K562 (cell line): ENCODE measurements around the gene RIPOR2. TPM values are rescaled to one million over a fixed set of nuclear protein-coding genes. Genes with fewer than 3 reads are reported as not detected.

ENCODE experiments used
- ATAC-seq: fragments of 200-7000 bp; cut with Tn5 transposase; 3 replicates; pipeline ENCODE4 v1.9.1; 2020; ENCODE audit warnings: moderate library complexity
- BruUV-seq: library from RNA; stranded (reverse); fragments of 400-500 nt; replicated peaks from 2 replicates; lab custom pipeline; 2021; lab: Mats Ljungman, UMichigan
- CTCF ChIA-PET: fragments of 300-600 bp; formaldehyde crosslinking; extraction: SDS; loops from one replicate; lab custom pipeline; 2021; ENCODE audit warnings: low intra/inter-chr PET ratio; lab: Yijun Ruan, JAX
- POLR2A ChIA-PET: fragments of 300-600, 350-650 bp; sonication (Branson Sonifier 250); formaldehyde crosslinking; extraction: SDS; loops from one replicate; lab custom pipeline; 2021; ENCODE audit warnings: antibody characterized with exemption, inconsistent platforms; lab: Yijun Ruan, JAX
- DNase-seq, 4 experiments: peaks; one replicate each; pipeline versions ENCODE4 v3.0.0 to v3.0.0-alpha.2; 2011 to 2018; ENCODE audit warnings: low spot score in 3 of 4, mixed read lengths in 3 of 4; ENCODE audit errors: extremely low read depth in 1 of 4
- FAIRE-seq: peaks from 2 replicates; lab custom pipeline; 2011; peaks lifted over from hg19 to GRCh38; lab: Jason Lieb, UNC
- H2AFZ ChIP-seq: 2 replicates; pipeline ENCODE4 v1.6.0; 2011; ENCODE audit warnings: low read depth, low read length, control low read depth, inconsistent platforms
- H3K27ac ChIP-seq: fragments of 200-600 bp; 3 replicates; pipeline ENCODE4 v1.8.0; 2011; ENCODE audit warnings: low read depth, mild to moderate bottlenecking, control low read depth, inconsistent platforms, low read length, moderate library complexity, mixed read lengths; ENCODE audit errors: extremely low read depth
- H3K27me3 ChIP-seq, 2 experiments: fragments of 300-600 bp in 1 of 2; 2 replicates in 1 of 2; 3 replicates in 1 of 2; pipeline versions ENCODE4 v1.6.0 to v1.8.0; 2011; ENCODE audit warnings: inconsistent platforms in 2 of 2, low read length in 2 of 2, mild to moderate bottlenecking in 1 of 2, mixed read lengths in 1 of 2, moderate library complexity in 1 of 2; ENCODE audit not compliant: control insufficient read depth in 2 of 2, insufficient read depth in 2 of 2
- H3K36me3 ChIP-seq: fragments of 300-600 bp; 3 replicates; pipeline ENCODE4 v1.8.0; 2011; ENCODE audit warnings: mild to moderate bottlenecking, low read length, inconsistent platforms; ENCODE audit not compliant: control insufficient read depth, insufficient read depth
- H3K4me1 ChIP-seq, 2 experiments: fragments of 200-600 bp in 1 of 2; replicated peaks in 1 of 2; 2 replicates in 1 of 2; 3 replicates in 1 of 2; pipeline versions ENCODE4 v1.5.1 to v1.8.0; 2011; ENCODE audit warnings: inconsistent platforms in 2 of 2, low read length in 2 of 2, mild to moderate bottlenecking in 1 of 2, mixed read lengths in 1 of 2, moderate library complexity in 1 of 2; ENCODE audit not compliant: control insufficient read depth in 2 of 2, insufficient read depth in 2 of 2
- H3K4me2 ChIP-seq: 2 replicates; pipeline ENCODE4 v1.6.1; 2011; ENCODE audit warnings: low read length, control low read depth, inconsistent platforms, mixed read lengths; ENCODE audit not compliant: insufficient read depth
- H3K4me3 ChIP-seq: fragments of 200-600 bp; sonication (generic), shearing (Covaris generic); 2 replicates; pipeline ENCODE4 v1.5.1; 2016; ENCODE audit warnings: control low read depth, inconsistent platforms
- H3K79me2 ChIP-seq: fragments of 200-600 bp; 3 replicates; pipeline ENCODE4 v1.8.0; 2011; ENCODE audit warnings: low read length, inconsistent platforms; ENCODE audit not compliant: control insufficient read depth, insufficient read depth
- H3K9ac ChIP-seq, 2 experiments: 2 replicates each; pipeline versions ENCODE4 v1.6.0 to v1.6.1; 2011; ENCODE audit warnings: low read depth in 2 of 2, low read length in 2 of 2, control low read depth in 1 of 2, inconsistent platforms in 1 of 2, mild to moderate bottlenecking in 1 of 2, mixed read lengths in 1 of 2; ENCODE audit not compliant: insufficient read depth in 1 of 2
- H3K9me1 ChIP-seq: one replicate; pipeline ENCODE4 v1.6.0; 2011; ENCODE audit warnings: inconsistent platforms, mild to moderate bottlenecking, low read length, moderate library complexity; ENCODE audit not compliant: control insufficient read depth, insufficient read depth
- H3K9me3 ChIP-seq: replicated peaks from 2 replicates; pipeline ENCODE4 v1.5.1; 2011; ENCODE audit warnings: low read depth, low read length, inconsistent platforms; ENCODE audit not compliant: control insufficient read depth, insufficient read depth
- H4K20me1 ChIP-seq: replicated peaks from 2 replicates; pipeline ENCODE4 v1.6.1; 2011; ENCODE audit warnings: low read length, inconsistent platforms, mixed read lengths; ENCODE audit not compliant: control insufficient read depth, insufficient read depth
- ASH1L ChIP-seq: fragments of 450-650 bp; IDR thresholded peaks from 2 replicates; pipeline ENCODE4 v1.6.1; 2018; ENCODE audit warnings: borderline replicate concordance, mild to moderate bottlenecking, low read depth; ENCODE audit not compliant: partially characterized antibody
- ATF7 ChIP-seq: fragments of 450-650 bp; IDR thresholded peaks from 2 replicates; pipeline ENCODE4 v1.7.1; 2014; ENCODE audit warnings: mild to moderate bottlenecking, moderate library complexity
- COPS2 ChIP-seq: fragments of 450-650 bp; conservative IDR thresholded peaks from 2 replicates; pipeline ENCODE4 v1.6.1; 2016; ENCODE audit warnings: mild to moderate bottlenecking, moderate library complexity
- HIVEP1 ChIP-seq: fragments of 250-450 bp; sonication (Bioruptor Pico); IDR thresholded peaks from 2 replicates; pipeline ENCODE4 v1.4.0; 2020; ENCODE audit warnings: mild to moderate bottlenecking
- HMBOX1 ChIP-seq: sonication (generic); IDR thresholded peaks from 2 replicates; pipeline ENCODE4 v1.6.1; 2016
- IRF9 ChIP-seq: fragments of 450-650 bp; IDR thresholded peaks from 2 replicates; pipeline ENCODE4 v1.6.1; 2016; ENCODE audit warnings: missing biosample characterization, missing genetic modification characterization
- KAT8 ChIP-seq: fragments of 450-650 bp; IDR thresholded peaks from 2 replicates; pipeline ENCODE4 v1.6.1; 2016; ENCODE audit warnings: low read depth, mild to moderate bottlenecking
- KLF6 ChIP-seq: fragments of 250-450 bp; sonication (Bioruptor Pico); IDR thresholded peaks from 2 replicates; pipeline ENCODE4 v1.4.0; 2020; ENCODE audit warnings: mild to moderate bottlenecking, moderate library complexity, borderline replicate concordance
- MBD2 ChIP-seq: sonication (generic); IDR thresholded peaks from 2 replicates; pipeline ENCODE4 v1.6.1; 2016; ENCODE audit warnings: low read depth, borderline replicate concordance
- MXI1 ChIP-seq: IDR thresholded peaks from 2 replicates; pipeline ENCODE4 v1.6.1; 2011; ENCODE audit warnings: low read depth, mild to moderate bottlenecking, improper control_type of control experiment, low read length
- NFRKB ChIP-seq: fragments of 450-650 bp; IDR thresholded peaks from 2 replicates; pipeline ENCODE4 v1.6.1; 2016; ENCODE audit warnings: low read depth
- SAFB ChIP-seq: fragments of 200-400 bp; formaldehyde crosslinking; IDR thresholded peaks from 2 replicates; pipeline ENCODE4 v1.6.1; 2017; ENCODE audit warnings: low read depth, low read length, borderline replicate concordance
- SRSF9 ChIP-seq: fragments of 200-400 bp; formaldehyde crosslinking; IDR thresholded peaks from 2 replicates; pipeline ENCODE4 v1.6.1; 2017; ENCODE audit warnings: low read depth, low read length, borderline replicate concordance
- TBL1XR1 ChIP-seq, 2 experiments: IDR thresholded peaks; 2 replicates each; pipeline ENCODE4 v1.6.1; 2012; ENCODE audit warnings: improper control_type of control experiment in 2 of 2, low read length in 2 of 2, mild to moderate bottlenecking in 1 of 2
- TCF3 ChIP-seq: sonication (generic); formaldehyde crosslinking; IDR thresholded peaks from 2 replicates; pipeline ENCODE4 v1.4.0; 2020; ENCODE audit warnings: mild to moderate bottlenecking, missing genetic modification reagents
- ZNF239 ChIP-seq: fragments of 250-450 bp; sonication (Bioruptor Pico); IDR thresholded peaks from 2 replicates; pipeline ENCODE4 v1.4.0; 2020; ENCODE audit warnings: mild to moderate bottlenecking
- ZNF24 ChIP-seq: fragments of 450-650 bp; IDR thresholded peaks from 2 replicates; pipeline ENCODE4 v1.6.1; 2016
- ZNF280A ChIP-seq: fragments of 450-650 bp; IDR thresholded peaks from 2 replicates; pipeline ENCODE4 v1.6.1; 2018; ENCODE audit warnings: mild to moderate bottlenecking, low read depth; ENCODE audit not compliant: partially characterized antibody
- ZNF695 ChIP-seq: fragments of 450-650 bp; formaldehyde crosslinking; IDR thresholded peaks from 2 replicates; pipeline ENCODE4 v1.4.0; 2020; ENCODE audit warnings: mild to moderate bottlenecking, moderate library complexity
- WGBS: fragments of 100-300 bp; shearing (Covaris generic); methylation state at CpG from one replicate; pipeline ENCODE4 v1.1.6; 2016; ENCODE audit warnings: low coverage, mixed read lengths; ENCODE audit not compliant: insufficient coverage; ENCODE audit errors: missing lambda C conversion rate; 5-methylcytosine and 5-hydroxymethylcytosine counted together
- in situ Hi-C: fragments of 300-500 bp; cut with MboI; formaldehyde crosslinking; loops from 4 replicates; pipeline ENCODE4 v1.15.0; 2018; ENCODE audit warnings: inconsistent platforms, mixed read lengths
- intact Hi-C: fragments of 100-400 bp; cut with micrococcal nuclease; formaldehyde crosslinking; loops from 2 replicates; pipeline ENCODE4 v1.14.2; 2022
- polyA plus RNA-seq, 8 experiments: library from polyadenylated mRNA; depleted of rRNA in 4 of 8; stranded (reverse) in 5 of 8; unstranded in 3 of 8; fragments of >200 nt; fragmentation: Nextera tagmentation in 2 of 8; fragmentation: Illumina TruSeq in 1 of 8; extraction: Ambion mirVana in 2 of 8; extraction: Trizol in 1 of 8; gene quantifications; 2 replicates each; pipeline versions ENCODE4 v1.2.1 to v1.2.3, GENCODE V29; 2011 to 2014; ENCODE audit warnings: inconsistent platforms in 1 of 8, missing spikeins in 1 of 8
- total RNA-seq, 7 experiments: library from RNA; depleted of rRNA in 6 of 7; stranded (reverse); fragments of >200 nt in 6 of 7; fragmentation: Illumina TruSeq in 2 of 7; extraction: Trizol in 2 of 7; gene quantifications; 2 replicates each; pipeline versions ENCODE4 v1.2.1 to v1.2.3, GENCODE V29; 2011 to 2021; ENCODE audit warnings: low replicate concordance in 1 of 7

Gene RIPOR2
- total and polyA plus RNA-seq, 9 of the 15 experiments (the other 6 are each of a cell fraction or from before 2014, with no cell fraction given) = 0.04 to 1.0 (median 0.47) TPM; not detected in 2

- Histone ChIP-seq H3K9me1 (no peaks in the 10 kb centered on the region), H3K36me3 (no peaks in the 10 kb centered on the region), H4K20me1 (no peaks in the 10 kb centered on the region), H3K4me1 (no peaks in the 10 kb centered on the region), H3K4me3 (no peak overlapping the region), H3K9me3 (no peaks in the 10 kb centered on the region), H2AFZ (no peak overlapping the region), H3K79me2 (no peaks in the 10 kb centered on the region), H3K9ac (no peak overlapping the region), H3K27me3 (peaks cover 10 to 13% of the 10 kb centered on the region in 2 experiments; a peak in 4 of 5 replicates), H3K27ac (no peak overlapping the region), H3K4me2 (no peak overlapping the region)
- intact Hi-C loops (no loop called here), in situ Hi-C loops (no loop called here)
- WGBS = 8% methylated on average over 6 of the region's 6 CpGs
- DNase-seq (no peak), FAIRE-seq (no peak), ATAC-seq (no peak)
- CTCF ChIA-PET = no interaction called here
- POLR2A ChIA-PET = interaction anchor here (0.9 to 1.5 kb wide), 3 partner anchors 17 to 35 kb away, joined by 3 read pairs; no protein-coding TSS in a partner anchor
- no TSS peak for BruUV-seq
- TF ChIP-seq ZNF280A (no peak), ZNF24 (no peak), KAT8 (no peak), SAFB (no peak), IRF9 (no peak), HIVEP1 (CRISPR knock-in tag) (no peak), ASH1L (no peak), MXI1 (no peak), KLF6 (CRISPR knock-in tag) (no peak), COPS2 (no peak), TCF3 (no peak), NFRKB (no peak), ZNF239 (CRISPR knock-in tag) (no peak), ZNF695 (CRISPR knock-in tag) (no peak), TBL1XR1 (IDR thresholded peaks at IDR 0.05; ENCODE audit: low read length in 2 of 2) (no peak), SRSF9 (no peak), ATF7 (no peak), HMBOX1 (no peak), MBD2 (no peak)
Measured at GRCh38 chr6:24824142-24824938, 111.4 kb downstream of the RIPOR2 start.
